Measurements from ENCODE around the gene GSE1.
A peak's percentile ranks its signal among the peaks of the same experiment; 100 is the strongest.

The GSE1 gene

GRCh38 chr16:85626191-85626981 lies 13.3 kb downstream of the GSE1 start (continued):
- TF ChIP-seq SP3 (tag by site-specific recombination; IDR thresholded peaks at IDR 0.05) (no peak), ZFP37 (tag by site-specific recombination; IDR thresholded peaks at IDR 0.05) (no peak), KLF16 (tag by site-specific recombination; IDR thresholded peaks at IDR 0.05) (no peak), ZSCAN5A (tag by site-specific recombination; IDR thresholded peaks at IDR 0.05) (no peak), ZNF473 (tag by site-specific recombination; IDR thresholded peaks at IDR 0.05) (no peak), GLI2 (tag by site-specific recombination; IDR thresholded peaks at IDR 0.05; ENCODE audit: borderline replicate concordance, low read depth) (no peak), ZNF629 (tag by site-specific recombination; IDR thresholded peaks at IDR 0.05) (no peak), ZFP3 (tag by site-specific recombination; IDR thresholded peaks at IDR 0.05; ENCODE audit: low read depth) (no peak), YY1 (tag by site-specific recombination; IDR thresholded peaks at IDR 0.05) (no peak), ZBTB26 (tag by site-specific recombination; optimal IDR thresholded peaks at IDR 0.05) (peak; percentile 8), ATF2 (tag by site-specific recombination; IDR thresholded peaks at IDR 0.05; ENCODE audit: low read depth) (no peak), ZNF398 (tag by site-specific recombination; IDR thresholded peaks at IDR 0.05) (peak; percentile 68), ZNF837 (tag by site-specific recombination; IDR thresholded peaks at IDR 0.05) (no peak), ZNF10 (tag by site-specific recombination; IDR thresholded peaks at IDR 0.05) (no peak), ZBTB21 (tag by site-specific recombination; IDR thresholded peaks at IDR 0.05) (0 out of 2 replicates have a peak, but pooled peaks have one; percentile 25), ZNF362 (tag by site-specific recombination; IDR thresholded peaks at IDR 0.05) (no peak), FEZF1 (tag by site-specific recombination; IDR thresholded peaks at IDR 0.05) (peak; percentile 47), ZNF596 (tag by site-specific recombination; IDR thresholded peaks at IDR 0.05) (0 out of 2 replicates have a peak, but pooled peaks have one; percentile 40), ZNF521 (tag by site-specific recombination; IDR thresholded peaks at IDR 0.05) (no peak), ZNF184 (tag by site-specific recombination; IDR thresholded peaks at IDR 0.05) (no peak), ZNF350 (tag by site-specific recombination; IDR thresholded peaks at IDR 0.05) (no peak), KLF10 (tag by site-specific recombination; IDR thresholded peaks at IDR 0.05) (no peak), ZXDB (tag by site-specific recombination; IDR thresholded peaks at IDR 0.05) (no peak), GLI4 (tag by site-specific recombination; IDR thresholded peaks at IDR 0.05) (no peak), ZNF791 (tag by site-specific recombination; IDR thresholded peaks at IDR 0.05) (no peak), ZNF549 (tag by site-specific recombination; IDR thresholded peaks at IDR 0.05) (no peak), SCRT2 (tag by site-specific recombination; IDR thresholded peaks at IDR 0.05) (no peak), ZNF121 (tag by site-specific recombination; IDR thresholded peaks at IDR 0.05) (no peak), ZBTB49 (tag by site-specific recombination; IDR thresholded peaks at IDR 0.05; ENCODE audit: low read depth) (no peak), MEIS1 (CRISPR knock-in tag; IDR thresholded peaks at IDR 0.05; ENCODE audit: borderline replicate concordance) (no peak), KLF7 (tag by site-specific recombination; IDR thresholded peaks at IDR 0.05; ENCODE audit: borderline replicate concordance) (no peak), ZNF37A (tag by site-specific recombination; IDR thresholded peaks at IDR 0.05) (no peak)
